CD4-positive, alpha-beta T cell treated with Interleukin-4 for 1 hour (primary cell): ENCODE results near the gene TYR.
"Not testable (repeated sequence)": the region's sequence is repeated elsewhere in the genome, so short reads cannot be mapped to it uniquely, and the experiment has no call there.

Source experiments
- DNase-seq, 2 donors: peaks; one replicate each; pipeline ENCODE4 v3.0.0-alpha.2; 2020 to 2022

Gene TYR

DNA sequence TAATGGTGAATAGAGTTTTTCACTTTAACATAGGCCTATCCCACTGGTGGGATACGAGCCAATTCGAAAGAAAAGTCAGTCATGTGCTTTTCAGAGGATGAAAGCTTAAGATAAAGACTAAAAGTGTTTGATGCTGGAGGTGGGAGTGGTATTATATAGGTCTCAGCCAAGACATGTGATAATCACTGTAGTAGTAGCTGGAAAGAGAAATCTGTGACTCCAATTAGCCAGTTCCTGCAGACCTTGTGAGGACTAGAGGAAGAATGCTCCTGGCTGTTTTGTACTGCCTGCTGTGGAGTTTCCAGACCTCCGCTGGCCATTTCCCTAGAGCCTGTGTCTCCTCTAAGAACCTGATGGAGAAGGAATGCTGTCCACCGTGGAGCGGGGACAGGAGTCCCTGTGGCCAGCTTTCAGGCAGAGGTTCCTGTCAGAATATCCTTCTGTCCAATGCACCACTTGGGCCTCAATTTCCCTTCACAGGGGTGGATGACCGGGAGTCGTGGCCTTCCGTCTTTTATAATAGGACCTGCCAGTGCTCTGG lies at the start of gene TYR:
Gene TYR, plus strand, starts transcription at position 185 of the 541 bp plus-strand sequence. Its CDS starts 79 bp downstream, at position 264.
- DNase-seq = no peak

DNA sequence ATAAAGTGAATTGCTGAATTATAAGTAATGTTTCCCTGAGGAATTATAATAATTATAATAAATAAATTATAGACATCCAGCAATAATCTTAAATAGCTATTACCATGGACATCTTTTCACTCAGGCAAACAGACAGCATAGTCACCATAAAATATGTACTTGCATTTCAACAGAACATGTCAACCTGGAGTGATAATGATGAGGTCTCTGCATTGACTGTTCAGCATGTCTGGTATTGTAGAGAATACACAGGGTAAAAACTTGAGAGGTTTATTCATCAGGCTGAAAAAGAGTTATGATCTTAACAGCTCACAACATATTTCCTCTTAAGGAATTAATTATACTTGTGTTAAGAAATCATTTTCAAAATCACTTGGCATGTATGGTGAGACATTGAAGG lies 41.1 kb upstream of the TYR start:
- DNase-seq = no peak

DNA sequence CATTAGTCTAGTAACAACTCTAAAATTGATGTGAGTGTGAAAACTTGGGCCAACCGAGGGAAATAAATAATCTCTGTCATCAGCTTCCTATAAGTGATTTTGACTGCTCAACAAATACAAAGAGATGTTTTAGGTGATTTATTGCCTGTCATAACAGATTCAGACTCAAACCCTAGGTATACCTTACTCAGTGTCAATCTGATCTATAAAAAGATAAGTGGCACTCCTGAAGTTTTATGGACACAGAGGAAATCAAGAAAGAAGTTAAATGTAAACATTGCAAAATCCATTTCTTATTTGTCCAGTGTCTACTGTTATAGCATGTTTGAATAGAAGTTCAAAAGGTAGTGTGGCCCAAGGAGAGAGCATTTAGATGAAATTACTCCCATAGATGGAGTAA lies 30.4 kb upstream of the TYR start:
- DNase-seq = no peak

DNA sequence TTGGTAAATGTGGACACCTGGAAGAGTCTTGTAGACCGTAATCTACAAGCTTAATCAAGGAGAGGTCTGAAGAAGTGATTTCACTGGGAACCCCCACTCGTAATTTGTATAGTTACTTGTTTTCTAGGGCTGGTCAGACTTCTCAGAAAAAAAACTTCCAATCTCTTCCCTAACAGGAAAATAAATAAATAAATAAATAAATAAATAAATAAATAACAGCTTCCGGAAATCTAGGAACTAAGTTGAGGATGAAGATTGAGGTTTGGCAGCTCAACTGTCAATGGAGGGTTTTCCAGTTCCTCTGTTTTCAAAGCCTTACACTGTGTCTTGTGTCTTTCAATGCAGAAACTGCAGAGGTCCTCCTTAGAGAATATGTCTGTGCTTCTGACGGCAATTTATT lies 17.7 kb upstream of the TYR start:
- no peak for DNase-seq

DNA sequence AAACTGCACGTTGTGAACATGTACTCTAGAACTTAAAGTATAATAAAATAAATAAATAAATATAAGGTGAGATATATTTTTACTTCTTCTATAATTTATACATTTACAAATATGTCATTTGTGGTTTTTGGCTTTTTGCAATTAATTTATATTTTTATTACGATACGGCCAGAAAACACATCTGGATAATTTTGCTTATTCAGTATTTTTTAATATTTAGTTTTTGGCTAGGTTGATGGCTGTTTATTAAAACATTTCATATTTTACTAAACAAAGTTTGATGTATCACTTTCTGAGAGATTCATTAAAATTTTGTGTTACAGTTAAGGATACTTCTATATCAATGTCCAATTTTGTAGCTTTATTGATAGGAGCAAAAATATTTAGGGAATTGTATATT lies 15.7 kb upstream of the TYR start:
- no peak for DNase-seq

DNA sequence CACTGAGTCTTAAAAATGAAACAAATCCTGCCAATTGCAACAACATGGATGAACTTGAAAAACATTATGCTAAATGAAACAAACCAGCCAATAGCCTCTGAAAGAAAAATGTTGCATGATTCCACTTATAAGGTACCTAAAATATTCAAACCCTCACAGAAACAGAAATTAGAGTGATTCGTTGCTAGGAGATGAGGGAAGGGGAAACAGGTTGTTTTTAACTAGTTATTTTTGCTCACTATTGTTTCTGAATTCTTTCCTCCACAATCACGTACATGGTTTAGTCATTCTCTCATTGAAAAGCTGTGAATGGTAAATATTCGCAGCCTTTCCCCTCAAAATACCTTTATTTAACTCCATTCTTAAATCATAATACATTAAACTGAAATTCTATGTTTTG lies 14.0 kb upstream of the TYR start:
- no peak for DNase-seq

DNA sequence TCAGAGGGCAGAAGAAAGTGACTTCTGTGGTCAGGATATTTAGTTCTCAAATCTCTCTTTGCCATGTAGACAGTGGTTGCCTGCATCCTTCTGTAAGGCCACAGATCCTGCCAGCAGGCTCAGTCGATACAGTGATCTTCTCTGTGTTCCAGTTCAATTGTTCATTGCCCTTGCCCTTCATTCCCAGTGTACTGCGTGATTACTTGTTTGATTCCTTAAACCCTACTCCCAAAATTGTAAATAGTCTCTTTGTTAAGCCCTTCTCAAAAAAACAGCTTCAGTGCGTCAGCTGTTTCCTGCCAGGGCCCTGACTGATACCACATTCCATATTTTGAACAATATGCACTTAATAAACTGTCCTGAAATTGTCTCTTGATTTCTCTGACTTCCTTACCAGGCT lies 9.3 kb upstream of the TYR start:
- no peak for DNase-seq

DNA sequence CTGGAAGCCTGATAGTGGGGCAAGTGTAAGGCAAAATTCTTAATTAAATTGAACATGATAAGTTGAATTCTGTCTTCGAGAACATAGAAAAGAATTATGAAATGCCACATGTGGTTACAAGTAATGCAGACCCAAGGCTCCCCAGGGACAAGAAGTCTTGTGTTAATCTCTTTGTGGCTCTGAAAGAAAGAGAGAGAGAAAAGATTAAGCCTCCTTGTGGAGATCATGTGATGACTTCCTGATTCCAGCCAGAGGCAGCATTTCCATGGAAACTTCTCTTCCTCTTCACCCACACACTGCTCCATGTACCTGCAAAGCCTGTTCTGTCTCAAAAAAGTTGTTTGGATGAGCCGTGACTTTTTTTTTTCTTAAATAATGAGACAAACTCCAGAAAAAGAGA lies 1.9 kb upstream of the TYR start:
- no peak for DNase-seq

DNA sequence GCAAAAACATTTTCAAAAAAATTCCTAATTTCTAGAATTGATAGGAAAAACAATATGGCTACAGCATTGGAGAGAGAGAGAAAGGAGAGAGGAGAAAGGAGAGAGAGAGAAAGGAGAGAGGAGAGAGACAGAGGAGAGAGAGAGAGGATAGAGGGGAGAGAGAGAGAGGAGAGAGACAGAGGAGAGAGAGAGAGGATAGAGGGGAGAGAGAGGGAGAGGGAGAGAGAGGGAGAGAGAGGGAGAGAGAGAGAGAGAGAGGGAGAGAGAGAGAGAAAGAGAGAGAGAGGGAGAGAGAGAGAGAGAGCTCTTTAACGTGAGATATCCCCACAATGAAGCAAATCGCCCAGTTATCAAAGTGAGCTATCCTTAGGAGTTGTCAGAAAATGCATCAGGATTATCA lies 737 bp upstream of the TYR start:
- DNase-seq = no peak

DNA sequence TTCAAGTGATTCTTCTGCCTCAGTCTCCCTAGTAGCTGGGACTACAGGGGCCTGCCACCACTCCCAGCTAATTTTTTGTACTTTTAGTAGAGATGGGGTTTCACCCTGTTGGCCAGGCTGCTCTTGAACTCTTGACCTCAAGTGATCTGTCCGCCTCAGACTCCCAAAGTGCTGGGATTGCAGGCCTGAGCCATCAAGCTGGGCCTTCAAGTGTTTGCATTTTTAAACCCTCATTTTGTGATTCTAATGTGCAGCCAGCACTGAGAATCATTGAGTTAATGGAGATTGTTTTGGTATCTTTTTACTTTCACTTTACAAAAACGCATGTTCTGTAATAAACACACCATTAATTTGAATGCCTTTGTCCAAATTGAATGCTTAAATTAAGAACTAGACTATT lies 3.4 kb downstream of the TYR start:
- no peak for DNase-seq

DNA sequence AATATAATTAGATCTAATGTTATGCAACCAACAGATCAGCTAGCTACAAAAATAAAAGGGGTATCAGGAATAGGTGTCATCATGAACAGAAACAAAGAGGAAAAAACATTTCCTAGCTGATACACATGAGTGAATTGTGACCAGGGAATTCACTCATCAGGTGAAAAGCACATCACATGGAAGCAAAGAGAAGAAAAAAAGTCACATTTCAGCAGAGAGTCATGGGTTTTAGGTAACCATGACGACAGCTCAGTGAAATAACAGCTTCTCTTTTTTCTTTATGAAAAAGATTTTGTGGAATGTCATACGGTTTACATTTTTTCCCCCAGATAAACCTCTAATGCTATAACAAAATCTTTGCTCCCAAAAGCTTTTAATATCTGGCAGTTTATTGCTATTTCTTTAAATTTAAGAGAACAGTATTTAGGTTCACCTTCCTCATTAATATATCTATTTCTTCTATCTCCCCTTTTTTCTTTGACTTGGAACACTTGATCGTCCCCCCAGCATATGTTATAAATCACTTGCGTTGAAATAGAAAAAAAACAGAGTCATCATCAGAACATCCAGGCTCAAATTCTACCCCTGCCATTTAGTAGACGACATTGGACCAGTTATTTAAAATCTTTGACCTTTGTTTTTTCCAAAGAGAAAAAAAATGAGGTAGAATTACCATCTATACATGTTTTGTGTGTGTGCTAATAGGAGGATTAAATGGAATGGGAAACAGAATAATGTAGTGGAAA lies 5.3 kb downstream of the TYR start:
- DNase-seq = no peak

DNA sequence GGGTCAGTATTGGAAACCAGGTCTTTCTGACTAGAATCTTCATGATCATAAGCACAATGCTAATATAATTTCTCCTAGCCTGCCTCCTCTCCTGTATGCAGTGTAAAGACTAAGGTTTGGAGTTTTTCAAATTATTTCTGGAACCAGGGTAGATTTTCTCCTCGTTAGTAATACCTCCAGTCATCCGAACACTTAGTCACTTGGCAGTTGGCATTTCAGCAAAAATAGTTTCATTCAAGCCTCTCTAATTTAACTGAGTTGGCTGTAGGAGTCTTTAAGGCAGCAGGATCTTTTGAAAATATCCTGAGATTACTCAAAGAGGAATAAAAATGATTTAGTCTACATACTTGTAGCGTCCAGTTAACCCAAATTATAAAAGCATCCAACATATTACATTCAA lies 6.3 kb downstream of the TYR start:
- no peak for DNase-seq

DNA sequence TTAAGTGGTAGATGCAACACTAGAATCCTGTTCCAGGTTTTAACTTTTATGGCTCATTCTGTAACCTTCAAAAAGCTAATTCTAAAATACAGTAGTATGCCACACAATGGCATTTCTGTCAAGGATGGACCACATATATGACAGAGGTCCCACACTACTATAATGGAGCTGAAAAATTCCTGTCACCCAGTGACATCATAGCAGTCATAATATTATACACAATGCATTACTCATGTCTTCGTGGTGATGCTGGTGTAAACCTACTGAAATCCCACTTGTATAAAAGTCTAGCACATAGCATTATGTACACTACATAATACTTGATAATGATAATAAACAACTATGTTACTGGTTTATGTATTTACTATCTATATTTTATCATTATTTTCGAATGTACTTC lies 12.1 kb downstream of the TYR start:
- DNase-seq = no peak

DNA sequence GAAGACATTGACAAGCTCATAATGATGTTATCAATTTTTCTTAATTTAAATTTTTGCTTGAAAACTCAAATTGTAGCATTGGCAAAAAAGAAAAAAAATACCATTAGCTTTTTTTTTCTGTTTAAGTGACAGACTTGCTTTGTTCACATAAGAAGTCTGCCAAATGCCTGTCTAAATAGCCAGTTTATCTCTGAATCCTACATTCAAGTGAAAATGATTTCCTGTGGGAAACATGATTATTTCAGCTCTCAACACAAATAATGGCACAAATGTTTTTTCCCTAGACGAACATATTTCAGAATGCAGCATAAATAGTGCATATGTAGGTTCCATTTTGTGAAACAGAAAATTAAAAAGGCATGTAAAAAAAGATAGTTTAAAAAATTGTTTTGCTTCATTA lies 23.5 kb downstream of the TYR start:
- no peak for DNase-seq

DNA sequence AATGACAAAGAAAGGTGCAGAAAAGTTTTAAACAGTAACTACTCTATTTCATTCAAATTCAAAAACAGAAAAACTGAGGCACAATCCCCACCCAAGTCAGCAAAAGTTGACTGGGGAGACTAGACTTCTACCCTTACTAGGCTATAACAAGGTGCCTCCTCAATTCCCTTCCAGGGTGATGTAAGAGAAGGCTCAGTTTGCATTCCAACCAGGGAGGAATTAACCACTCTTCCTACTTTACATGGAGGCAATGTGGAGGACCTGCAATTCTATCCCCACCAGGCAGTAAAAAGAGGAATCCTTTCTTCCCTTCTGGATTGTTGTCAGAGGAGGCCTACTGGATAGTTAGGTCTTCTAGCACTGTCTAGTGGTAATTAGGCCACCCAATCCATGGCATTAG lies 26.1 kb downstream of the TYR start:
- DNase-seq = no peak

DNA sequence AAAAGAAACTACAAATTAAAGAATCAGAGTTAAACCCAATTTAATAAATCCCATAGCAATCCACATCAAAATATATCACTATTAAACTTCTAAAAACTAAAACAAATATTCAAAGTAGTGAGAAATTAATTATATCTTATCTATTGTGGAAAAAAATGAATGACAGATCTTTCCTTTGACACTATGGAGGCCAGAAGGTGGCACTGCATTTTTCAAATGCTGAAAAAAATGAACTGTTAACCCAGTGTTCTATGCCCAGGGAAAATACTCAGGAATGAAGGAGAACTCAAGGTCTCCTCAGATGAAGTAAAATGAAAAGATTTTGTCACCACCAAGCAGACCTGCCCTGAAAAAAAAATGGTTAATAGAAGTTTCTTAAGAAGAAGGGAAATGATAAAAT lies 27.7 kb downstream of the TYR start:
- DNase-seq = no peak

DNA sequence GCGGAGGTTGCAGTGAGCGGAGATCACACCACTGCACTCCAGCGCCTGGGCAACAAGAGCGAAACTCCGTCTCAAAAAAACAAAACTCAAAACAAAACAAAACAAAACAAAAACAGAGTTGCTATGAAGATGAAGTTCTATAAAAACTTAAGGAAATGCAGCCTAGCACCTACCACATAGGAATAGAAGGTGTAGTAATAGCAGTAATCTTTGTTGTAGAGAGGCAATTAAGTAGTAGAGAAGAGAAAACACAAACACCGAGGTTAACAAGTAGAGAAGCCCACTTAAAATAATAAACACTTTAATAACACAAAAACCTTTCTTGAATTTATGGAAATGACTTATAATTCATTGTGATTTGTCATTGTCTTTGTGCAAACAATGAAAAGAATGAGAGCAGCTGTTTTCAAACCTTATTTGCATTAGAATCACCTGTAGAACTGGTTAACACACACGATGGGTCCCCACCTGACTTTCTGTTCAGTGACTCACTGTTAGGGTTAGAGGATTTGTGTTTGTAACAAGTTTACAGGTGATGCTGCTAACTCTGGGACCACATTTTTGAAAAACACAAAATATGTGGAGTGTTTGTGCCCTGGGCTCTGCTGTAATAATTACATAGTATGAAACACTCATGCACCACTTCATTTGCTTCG lies 43.1 kb downstream of the TYR start:
- DNase-seq = no peak

DNA sequence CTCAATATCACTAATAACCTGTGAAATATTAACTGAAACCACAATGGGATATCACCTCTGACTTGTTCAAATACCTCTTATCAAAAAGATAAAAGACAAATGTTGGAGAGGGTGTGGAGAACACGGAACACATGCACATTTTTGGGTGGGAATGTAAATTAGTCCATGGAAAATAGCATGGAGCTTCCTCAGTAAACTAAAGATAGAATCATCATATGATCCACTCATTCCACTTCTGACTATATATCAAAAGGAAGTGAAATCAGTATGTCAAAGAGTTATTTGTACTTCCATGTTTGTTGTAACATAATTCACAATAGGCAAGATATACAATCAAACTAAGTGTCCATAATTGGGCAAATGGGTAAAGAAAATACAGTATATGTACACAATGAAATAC lies 57.4 kb downstream of the TYR start:
- DNase-seq = no peak

DNA sequence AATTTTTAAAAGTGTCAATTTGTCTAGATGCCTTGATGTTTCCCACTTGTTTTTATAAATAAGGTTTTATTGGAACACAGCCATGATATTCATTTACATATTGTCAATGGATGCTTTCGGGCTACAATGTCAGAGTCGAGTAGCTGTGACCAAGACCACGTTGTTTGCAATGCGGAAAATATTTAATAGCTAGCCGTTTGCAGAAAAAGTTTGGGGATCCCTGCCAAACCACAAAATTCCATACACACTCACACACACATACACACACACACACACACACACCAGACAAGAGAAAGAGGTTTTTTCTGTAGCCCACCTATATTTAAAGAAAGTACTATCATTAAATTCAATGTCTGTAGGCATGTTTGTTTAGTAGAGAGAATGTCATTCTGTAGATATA lies 58.3 kb downstream of the TYR start:
- DNase-seq = no peak

DNA sequence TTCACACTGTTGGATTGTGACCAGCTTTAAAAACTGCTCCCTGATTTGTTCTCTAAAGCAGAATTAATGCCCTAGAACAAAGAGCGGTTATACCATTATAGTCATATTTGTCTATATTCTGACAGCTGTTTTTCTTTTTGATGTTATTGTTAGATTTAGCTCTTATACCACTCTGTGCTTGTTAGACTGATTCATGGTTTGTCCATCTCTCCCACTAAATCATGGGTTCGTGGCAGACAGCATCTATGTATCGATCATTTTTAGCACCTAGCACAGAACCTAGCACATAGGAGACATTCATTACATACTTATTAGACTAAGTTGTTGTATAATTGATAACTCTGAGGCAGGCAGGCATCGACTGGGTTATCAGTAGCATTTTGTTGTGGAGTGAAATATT lies 69.3 kb downstream of the TYR start:
- DNase-seq = not testable (repeated sequence)

DNA sequence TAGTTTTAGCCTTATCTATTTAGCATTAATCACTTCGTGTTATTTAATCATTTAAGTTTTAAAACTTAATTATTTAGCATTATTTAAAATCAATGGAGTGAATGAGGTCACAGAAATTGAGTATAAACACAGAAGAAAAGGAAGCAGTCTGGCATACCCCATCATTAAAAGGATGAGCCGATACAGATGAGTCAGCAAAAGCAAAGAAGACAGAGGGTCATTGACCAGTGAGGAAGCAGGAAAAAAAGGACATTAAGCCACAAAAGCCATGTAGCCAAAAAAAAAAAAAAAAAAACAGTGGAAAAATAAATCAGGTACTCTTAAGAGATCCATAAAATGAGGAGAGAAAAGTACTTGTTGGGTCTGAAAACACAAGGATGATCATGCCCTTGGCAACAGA lies 71.5 kb downstream of the TYR start:
- no peak for DNase-seq

DNA sequence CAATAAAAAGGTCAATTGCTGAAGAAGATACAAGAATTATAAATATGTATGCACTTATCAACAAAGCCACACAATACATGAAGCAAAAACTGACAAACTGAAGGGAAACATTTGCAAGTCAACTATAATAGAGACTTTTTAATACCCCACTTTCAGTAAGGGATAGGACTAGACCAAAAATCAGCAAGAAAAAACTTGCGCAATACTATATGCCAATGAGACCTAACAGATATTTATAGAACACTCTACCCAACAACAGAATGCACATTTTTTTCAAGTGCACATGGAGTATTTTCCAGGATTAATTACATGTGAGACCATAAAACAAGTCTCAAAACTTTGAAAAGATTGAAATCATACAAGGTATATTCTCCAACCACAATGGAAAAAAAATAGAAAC lies 83.8 kb downstream of the TYR start:
- not testable (repeated sequence) for DNase-seq

DNA sequence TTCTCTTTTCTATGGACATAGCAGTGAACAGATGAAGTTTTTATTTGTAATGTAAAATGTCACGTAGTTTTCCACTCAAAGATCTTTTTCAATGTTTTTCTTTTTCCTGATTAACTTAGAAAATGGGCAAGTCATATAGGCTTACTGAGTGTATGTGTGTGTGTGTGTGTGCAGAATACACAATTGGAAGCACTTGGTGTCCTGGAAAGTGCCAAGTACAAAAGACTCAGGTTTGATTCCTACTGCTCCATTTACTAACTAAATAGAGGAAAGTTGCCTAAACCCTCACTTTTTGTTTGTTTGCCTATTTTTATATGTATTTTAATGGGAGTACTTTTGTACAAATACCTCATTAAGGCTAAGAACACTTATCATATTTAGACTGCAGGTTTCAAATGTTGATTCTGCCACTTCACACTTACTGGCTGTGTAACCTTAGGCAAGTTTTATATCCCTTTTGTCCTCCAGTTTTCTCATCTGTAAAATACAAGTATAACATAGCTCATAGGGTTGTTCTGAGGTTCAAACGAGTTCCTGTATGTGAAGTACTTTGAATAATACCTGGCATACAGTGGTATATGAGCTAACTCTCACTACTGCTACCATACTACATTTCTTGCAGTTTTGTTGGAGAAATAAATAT lies 90.1 kb downstream of the TYR start:
- no peak for DNase-seq

DNA sequence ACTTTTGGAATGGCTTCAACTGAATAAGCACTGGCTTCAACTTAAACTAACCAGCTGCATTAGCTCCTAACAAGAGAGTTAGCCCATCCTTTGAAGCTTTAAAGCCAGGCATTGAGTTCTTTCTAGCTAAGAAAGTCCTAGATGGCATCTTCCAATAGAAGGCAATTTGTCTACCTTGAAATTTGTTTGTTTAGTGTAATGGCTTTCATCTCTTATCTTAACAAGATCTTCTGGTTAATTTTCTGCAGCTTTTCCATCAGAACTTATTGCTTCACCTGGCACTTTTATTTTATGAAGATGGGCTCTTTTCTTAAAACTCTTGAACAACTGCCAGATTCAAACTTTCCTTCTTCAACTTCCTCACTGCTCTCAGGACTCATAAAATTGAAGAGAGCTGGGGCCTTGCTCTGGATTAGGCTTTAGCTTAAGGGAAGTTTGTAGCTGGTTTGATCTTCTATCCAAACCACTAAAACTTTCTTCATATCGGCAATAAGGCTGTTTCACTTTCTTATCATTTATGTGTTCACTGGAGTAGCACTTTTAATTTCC lies 94.9 kb downstream of the TYR start:
- DNase-seq = not testable (repeated sequence)
